Effector CD4-positive, alpha-beta T cell (primary cell): Measurements from ENCODE around the gene SCGN.

Experiments used
- DNase-seq: peaks from one replicate; pipeline ENCODE4 v3.0.0-alpha.2; 2020

SCGN gene

GRCh38 chr6:25691894-25692293, 39.9 kb downstream of the SCGN start:
- no peak for DNase-seq

GRCh38 chr6:25692472-25692871, 40.5 kb downstream of the SCGN start:
- DNase-seq, result no peak

GRCh38 chr6:25694366-25694765, 42.4 kb downstream of the SCGN start:
- DNase-seq, result no peak

GRCh38 chr6:25695671-25696070, 43.7 kb downstream of the SCGN start:
- no peak for DNase-seq

GRCh38 chr6:25697537-25698340, 45.7 kb downstream of the SCGN start:
- DNase-seq, result no peak

- no peak for DNase-seq
Observed at GRCh38 chr6:25698631-25699030, 46.6 kb downstream of the SCGN start.

- DNase-seq, result no peak
Observed at GRCh38 chr6:25699649-25700048, 47.6 kb downstream of the SCGN start.

GRCh38 chr6:25700761-25701160, 48.7 kb downstream of the SCGN start:
- no peak for DNase-seq

- DNase-seq, result no peak
Observed at GRCh38 chr6:25701807-25702206, 49.8 kb downstream of the SCGN start.

GRCh38 chr6:25703005-25703404, 51.0 kb downstream of the SCGN start:
- no peak for DNase-seq

- DNase-seq, result no peak
Observed at GRCh38 chr6:25704001-25704400, 52.0 kb downstream of the SCGN start.

GRCh38 chr6:25706314-25707014, 54.4 kb downstream of the SCGN start:
- DNase-seq, result no peak

GRCh38 chr6:25709761-25710160, 57.7 kb downstream of the SCGN start:
- DNase-seq, result no peak

- DNase-seq, result no peak
Observed at GRCh38 chr6:25710287-25710686, 58.3 kb downstream of the SCGN start.

GRCh38 chr6:25713824-25714223, 61.8 kb downstream of the SCGN start:
- DNase-seq, result no peak

- DNase-seq, result no peak
Observed at GRCh38 chr6:25714765-25715164, 62.8 kb downstream of the SCGN start.

GRCh38 chr6:25715794-25716193, 63.8 kb downstream of the SCGN start:
- DNase-seq, result no peak

- DNase-seq, result no peak
Observed at GRCh38 chr6:25717866-25718740, 66.1 kb downstream of the SCGN start.

- DNase-seq, result no peak
Observed at GRCh38 chr6:25726122-25726911, 74.3 kb downstream of the SCGN start.

GRCh38 chr6:25727028-25727427, 75.0 kb downstream of the SCGN start:
- no peak for DNase-seq

GRCh38 chr6:25730907-25731306, 78.9 kb downstream of the SCGN start:
- DNase-seq, result no peak

- no peak for DNase-seq
Observed at GRCh38 chr6:25731721-25732120, 79.7 kb downstream of the SCGN start.
